Left ventricle myocardium inferior (tissue), 1 donor: ENCODE results near the gene FGF1. TPM values are rescaled to one million over a fixed set of nuclear protein-coding genes. Genes with fewer than 3 reads are reported as not detected.

Experiments used
- DNase-seq: peaks from one replicate; pipeline ENCODE4 v3.0.0-alpha.2; 2020
- H3K27ac ChIP-seq: fragments of 200-600 bp; replicated peaks from 2 replicates; pipeline ENCODE4 v1.8.0; 2021
- H3K27me3 ChIP-seq: fragments of 200-600 bp; 2 replicates; pipeline ENCODE4 v1.8.0; 2021; ENCODE audit warnings: low read depth
- H3K36me3 ChIP-seq: fragments of 200-600 bp; 2 replicates; pipeline ENCODE4 v1.8.0; 2021
- H3K4me1 ChIP-seq: fragments of 200-600 bp; 2 replicates; pipeline ENCODE4 v1.8.0; 2021
- H3K4me3 ChIP-seq: fragments of 200-600 bp; 2 replicates; pipeline ENCODE4 v1.8.0; 2021; ENCODE audit warnings: mild to moderate bottlenecking, moderate library complexity
- H3K9me3 ChIP-seq: fragments of 200-600 bp; replicated peaks from 2 replicates; pipeline ENCODE4 v1.8.0; 2021
- intact Hi-C: fragments of 100-400 bp; cut with micrococcal nuclease; formaldehyde crosslinking; loops from one replicate; pipeline ENCODE4 v1.11.0; 2022
- total RNA-seq: library from RNA; stranded (reverse); fragmentation: NEBNext Ultra II Directional; extraction: Animal tissue kit (Norgen Biotek cat#: 25700); gene quantifications from one replicate; pipeline ENCODE4 v1.2.1, GENCODE V29; 2021
- TF ChIP-seq, protein P1 (sequence below): fragments of 200-600 bp; IDR thresholded peaks from 2 replicates; pipeline ENCODE4 v1.8.0; 2021; ENCODE audit warnings: antibody characterized with exemption, mild to moderate bottlenecking, borderline replicate concordance
- donor health status: DM: no; HTN: yes; CAD: no; lungs with severe emphysema.

Gene FGF1
- total RNA-seq, 1 donor from 2014 or later: 59.9 TPM

DNA sequence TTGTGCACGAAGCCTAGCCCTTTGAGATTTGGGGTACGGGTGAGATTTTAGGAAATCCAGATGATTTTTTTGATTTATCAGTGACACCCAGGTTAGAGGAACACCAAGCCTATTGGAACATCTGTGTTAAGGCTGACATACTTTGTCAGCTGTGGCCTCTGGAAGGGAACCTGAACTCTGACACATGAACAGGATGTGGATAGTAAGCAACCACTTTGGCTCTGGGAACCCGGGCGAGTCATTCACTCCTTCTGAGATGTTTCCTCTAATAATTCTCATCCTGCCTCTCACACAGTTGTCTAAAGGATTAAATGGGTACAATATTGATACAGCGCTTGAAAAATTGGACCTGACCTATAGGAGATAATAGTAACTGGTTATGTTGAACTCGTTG is 67.8 kb downstream of the FGF1 start:
- intact Hi-C loops: no loop called here
- no peak for DNase-seq
- H3K4me1 ChIP-seq: peaks cover 16% of the 10 kb centered on the region

DNA sequence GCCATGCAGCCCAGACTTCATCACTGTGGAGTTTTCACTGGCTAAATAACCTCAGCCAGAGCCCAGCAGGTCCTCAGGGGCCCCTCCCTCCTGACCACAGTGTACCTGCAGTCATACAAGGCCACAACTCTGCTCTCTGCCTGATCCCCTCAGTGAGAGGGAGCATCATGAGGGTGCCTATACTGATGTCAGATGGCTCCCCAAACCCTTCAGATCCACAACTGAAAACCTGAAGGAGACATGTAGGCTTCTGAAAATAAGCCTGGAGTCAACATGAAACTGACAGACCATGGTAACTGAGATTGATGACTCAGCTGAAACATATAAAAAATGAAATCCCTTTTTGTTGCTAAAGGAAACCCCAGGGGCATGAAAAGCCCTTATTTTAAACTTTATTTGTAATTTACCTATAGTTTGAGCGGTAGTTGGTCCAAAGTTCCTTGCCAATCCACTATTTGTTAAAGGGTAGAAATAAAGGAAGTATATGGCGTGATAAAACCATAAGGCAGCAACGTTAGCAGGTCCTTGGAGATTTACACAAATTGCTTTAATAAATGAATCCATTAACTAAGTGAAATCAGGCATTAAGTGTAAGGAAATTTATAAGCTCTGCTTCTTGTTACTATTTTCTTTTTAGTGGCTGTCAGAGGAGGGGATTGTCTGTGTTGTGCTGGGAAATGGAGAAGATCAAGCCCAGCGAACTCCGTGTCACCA is 68.3 kb downstream of the FGF1 start:
- H3K4me1 ChIP-seq: peaks cover 20% of the 10 kb centered on the region
- DNase-seq: no peak
- TF ChIP-seq, protein P1, sequence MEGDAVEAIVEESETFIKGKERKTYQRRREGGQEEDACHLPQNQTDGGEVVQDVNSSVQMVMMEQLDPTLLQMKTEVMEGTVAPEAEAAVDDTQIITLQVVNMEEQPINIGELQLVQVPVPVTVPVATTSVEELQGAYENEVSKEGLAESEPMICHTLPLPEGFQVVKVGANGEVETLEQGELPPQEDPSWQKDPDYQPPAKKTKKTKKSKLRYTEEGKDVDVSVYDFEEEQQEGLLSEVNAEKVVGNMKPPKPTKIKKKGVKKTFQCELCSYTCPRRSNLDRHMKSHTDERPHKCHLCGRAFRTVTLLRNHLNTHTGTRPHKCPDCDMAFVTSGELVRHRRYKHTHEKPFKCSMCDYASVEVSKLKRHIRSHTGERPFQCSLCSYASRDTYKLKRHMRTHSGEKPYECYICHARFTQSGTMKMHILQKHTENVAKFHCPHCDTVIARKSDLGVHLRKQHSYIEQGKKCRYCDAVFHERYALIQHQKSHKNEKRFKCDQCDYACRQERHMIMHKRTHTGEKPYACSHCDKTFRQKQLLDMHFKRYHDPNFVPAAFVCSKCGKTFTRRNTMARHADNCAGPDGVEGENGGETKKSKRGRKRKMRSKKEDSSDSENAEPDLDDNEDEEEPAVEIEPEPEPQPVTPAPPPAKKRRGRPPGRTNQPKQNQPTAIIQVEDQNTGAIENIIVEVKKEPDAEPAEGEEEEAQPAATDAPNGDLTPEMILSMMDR: no peak
- H3K4me3 ChIP-seq: no peak overlapping the region
- intact Hi-C loops: no loop called here
- no peaks in the 10 kb centered on the region for H3K27me3 ChIP-seq
- H3K9me3 ChIP-seq: peaks cover 6% of the 10 kb centered on the region
- no peaks in the 10 kb centered on the region for H3K36me3 ChIP-seq
- peak overlapping the region; percentile 31 for H3K27ac ChIP-seq

More for the DNA sequence above, 67.8 kb downstream of the FGF1 start:
- TF ChIP-seq, protein P1: no peak
- Histone ChIP-seq H3K27ac (peak overlapping the region; percentile 31), H3K4me3 (no peak overlapping the region), H3K27me3 (no peaks in the 10 kb centered on the region), H3K9me3 (peaks cover 6% of the 10 kb centered on the region), H3K36me3 (no peaks in the 10 kb centered on the region)

DNA sequence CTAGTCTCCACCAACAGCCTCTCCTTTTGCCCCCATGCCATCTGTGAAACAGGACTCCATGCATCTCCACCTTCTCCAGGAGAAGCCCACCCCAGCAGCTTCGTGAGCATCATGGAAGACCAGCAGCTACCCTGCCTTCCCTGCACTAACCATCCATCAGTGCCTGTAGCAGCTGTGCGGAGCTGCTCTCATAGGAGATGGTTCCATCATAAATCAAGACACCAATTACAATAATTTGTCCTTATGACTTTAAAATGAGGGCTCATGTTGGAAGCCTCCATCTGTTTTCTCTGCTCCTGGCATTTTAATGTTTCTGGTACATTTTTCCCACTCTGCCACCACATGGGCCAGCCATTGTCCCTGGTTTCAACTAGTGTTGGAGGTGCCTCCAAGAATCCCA is 69.9 kb downstream of the FGF1 start:
- Histone ChIP-seq H3K4me3 (no peak overlapping the region), H3K9me3 (peaks cover 6% of the 10 kb centered on the region), H3K27me3 (no peaks in the 10 kb centered on the region), H3K27ac (no peak overlapping the region), H3K4me1 (peaks cover 35% of the 10 kb centered on the region), H3K36me3 (no peaks in the 10 kb centered on the region)
- intact Hi-C loops: no loop called here
- DNase-seq: no peak
- TF ChIP-seq, protein P1: no peak

DNA sequence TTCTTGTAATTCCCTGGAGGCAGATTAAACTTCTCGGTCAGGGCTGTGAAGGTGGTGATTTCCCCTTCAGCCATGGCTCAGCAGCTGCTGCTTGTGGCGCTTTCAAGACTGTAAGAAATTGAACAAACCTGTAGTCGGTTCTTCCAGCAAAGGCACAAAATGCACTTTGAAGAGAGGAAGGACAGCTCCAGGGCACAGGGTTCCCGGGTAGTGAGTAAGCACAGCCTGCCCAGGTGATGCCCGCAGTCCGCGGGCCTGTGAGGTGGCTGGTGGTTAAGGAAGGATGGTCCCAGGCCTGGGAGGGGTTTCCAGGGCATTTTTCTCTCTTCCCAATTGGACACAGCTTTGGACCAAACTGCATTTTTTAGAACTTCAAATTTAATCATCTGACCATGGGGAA is 71.8 kb downstream of the FGF1 start:
- H3K36me3 ChIP-seq: no peaks in the 10 kb centered on the region
- no peak overlapping the region for H3K27ac ChIP-seq
- intact Hi-C loops: loop anchor here (5.0 kb wide), 1 partner anchor 83 kb away; no protein-coding TSS in a partner anchor
- H3K9me3 ChIP-seq: no peaks in the 10 kb centered on the region
- no peaks in the 10 kb centered on the region for H3K27me3 ChIP-seq
- no peak overlapping the region for H3K4me3 ChIP-seq
- TF ChIP-seq, protein P1: no peak
- no peak for DNase-seq
- H3K4me1 ChIP-seq: peaks cover 39% of the 10 kb centered on the region

DNA sequence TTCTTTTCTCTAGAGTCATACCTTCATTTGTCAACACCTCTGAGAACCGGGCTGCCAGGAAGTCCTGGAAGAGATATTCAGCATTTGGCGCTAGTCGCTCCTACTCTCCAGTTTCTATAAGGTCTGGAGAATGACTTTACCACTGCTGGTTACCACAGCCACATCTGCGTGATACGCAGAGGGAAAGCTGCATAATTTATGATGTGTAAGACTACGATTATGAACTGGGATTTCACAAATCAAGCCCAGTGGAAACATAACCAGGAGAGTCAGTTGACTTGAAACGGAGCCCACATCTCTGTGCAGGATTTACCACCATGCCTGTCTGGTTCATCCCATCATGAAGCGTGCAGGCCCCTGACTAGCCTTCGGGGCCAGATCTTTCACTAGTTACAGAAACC is 72.6 kb downstream of the FGF1 start:
- TF ChIP-seq, protein P1: no peak
- Histone ChIP-seq H3K9me3 (no peaks in the 10 kb centered on the region), H3K4me3 (no peak overlapping the region), H3K27ac (no peak overlapping the region), H3K27me3 (no peaks in the 10 kb centered on the region), H3K36me3 (no peaks in the 10 kb centered on the region), H3K4me1 (peaks cover 39% of the 10 kb centered on the region)
- no peak for DNase-seq
- intact Hi-C loops: loop anchor here (5.0 kb wide), 1 partner anchor 84 kb away; no protein-coding TSS in a partner anchor
